Measurements from ENCODE around the gene EDC3.

Gene EDC3

DNA sequence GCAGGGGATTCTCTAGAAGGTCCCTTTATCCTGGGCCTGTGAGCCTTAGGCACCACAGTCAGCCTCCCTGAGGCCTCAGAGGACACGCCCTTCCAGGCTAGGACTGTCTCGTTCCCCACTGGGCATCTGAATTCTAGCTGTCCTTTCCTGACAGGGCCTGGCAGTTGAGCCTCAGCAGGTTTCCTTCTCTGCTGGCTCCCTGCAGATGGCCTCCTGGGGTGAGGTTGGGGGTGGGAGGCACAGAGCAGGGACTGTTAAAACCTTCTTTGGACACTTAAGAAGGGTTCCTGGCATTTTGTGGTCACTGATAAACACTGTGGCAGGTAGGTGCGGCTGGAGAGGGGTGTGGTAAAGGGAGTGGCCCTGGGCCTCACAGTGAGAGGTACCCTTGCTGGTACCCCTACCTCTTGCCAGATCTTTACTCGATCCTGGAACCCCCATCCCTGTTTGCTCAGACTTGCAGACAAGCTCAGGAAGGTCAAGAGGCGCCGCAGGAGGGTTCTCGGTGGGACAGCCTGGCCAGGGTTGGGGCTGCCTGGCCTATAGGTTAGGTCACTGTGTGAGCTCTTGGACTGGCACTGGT lies 71.7 kb downstream of the EDC3 start:
- no peak for DNase-seq (ENCODE audit: low read depth)

DNA sequence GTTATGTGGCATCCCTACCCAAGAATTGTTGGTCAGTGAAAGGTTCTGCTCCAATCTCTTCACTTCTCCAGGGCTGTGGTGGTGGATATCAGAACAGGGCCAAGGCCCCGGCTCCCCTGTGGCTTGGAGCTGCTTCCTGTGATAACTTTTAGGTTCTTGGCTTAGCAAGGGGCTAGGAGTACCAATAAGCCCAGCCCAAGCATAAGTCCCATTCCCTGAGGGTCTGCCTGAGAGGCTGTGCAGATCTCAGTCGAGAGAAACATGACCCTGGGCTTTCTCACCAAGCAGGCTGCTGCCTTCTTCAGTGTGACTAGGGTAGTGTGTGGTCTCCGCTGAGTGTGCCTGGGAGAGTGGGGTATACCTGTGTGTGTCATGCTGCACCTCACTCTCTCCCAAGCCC lies 73.1 kb downstream of the EDC3 start:
- DNase-seq (ENCODE audit: low read depth), result no peak

DNA sequence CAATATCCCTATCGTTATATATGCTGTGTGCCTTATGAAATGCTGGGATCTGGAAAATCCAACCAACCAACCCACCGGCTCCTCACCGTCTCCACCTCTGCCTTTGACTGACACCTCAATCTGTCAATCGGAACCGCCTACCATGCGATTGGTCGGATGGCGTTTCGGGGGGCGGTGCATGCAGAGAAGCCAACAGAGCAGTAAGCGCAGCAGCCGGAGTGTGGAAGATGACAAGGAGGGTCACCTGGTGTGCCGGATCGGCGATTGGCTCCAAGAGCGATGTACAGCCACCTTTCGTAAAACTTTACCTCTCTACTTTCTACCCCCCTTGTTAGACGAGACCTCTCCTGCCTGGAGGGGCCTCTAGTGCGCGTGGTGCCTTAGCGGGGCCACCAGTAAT lies 73.9 kb downstream of the EDC3 start:
- no peak for DNase-seq (ENCODE audit: low read depth)

DNA sequence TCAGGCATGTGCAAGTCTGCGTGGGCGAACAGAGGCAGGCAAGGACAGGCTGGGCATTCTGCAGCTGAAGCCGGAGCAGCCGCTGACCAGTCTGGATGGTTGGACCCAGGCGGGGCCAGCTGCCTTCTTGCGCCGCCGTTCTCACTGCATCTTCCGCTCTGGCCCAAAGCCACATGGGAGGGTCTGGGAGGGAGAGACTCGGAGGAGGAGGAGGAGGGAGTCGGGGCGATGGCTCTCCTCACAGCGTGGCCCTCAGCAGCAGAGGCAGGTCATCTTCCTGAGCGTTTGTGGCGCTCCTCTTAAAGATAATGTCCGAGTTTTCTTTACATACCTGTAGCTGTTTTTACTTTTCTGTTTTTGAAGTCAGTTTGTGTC lies 74.3 kb downstream of the EDC3 start:
- no peak for DNase-seq (ENCODE audit: low read depth)

DNA sequence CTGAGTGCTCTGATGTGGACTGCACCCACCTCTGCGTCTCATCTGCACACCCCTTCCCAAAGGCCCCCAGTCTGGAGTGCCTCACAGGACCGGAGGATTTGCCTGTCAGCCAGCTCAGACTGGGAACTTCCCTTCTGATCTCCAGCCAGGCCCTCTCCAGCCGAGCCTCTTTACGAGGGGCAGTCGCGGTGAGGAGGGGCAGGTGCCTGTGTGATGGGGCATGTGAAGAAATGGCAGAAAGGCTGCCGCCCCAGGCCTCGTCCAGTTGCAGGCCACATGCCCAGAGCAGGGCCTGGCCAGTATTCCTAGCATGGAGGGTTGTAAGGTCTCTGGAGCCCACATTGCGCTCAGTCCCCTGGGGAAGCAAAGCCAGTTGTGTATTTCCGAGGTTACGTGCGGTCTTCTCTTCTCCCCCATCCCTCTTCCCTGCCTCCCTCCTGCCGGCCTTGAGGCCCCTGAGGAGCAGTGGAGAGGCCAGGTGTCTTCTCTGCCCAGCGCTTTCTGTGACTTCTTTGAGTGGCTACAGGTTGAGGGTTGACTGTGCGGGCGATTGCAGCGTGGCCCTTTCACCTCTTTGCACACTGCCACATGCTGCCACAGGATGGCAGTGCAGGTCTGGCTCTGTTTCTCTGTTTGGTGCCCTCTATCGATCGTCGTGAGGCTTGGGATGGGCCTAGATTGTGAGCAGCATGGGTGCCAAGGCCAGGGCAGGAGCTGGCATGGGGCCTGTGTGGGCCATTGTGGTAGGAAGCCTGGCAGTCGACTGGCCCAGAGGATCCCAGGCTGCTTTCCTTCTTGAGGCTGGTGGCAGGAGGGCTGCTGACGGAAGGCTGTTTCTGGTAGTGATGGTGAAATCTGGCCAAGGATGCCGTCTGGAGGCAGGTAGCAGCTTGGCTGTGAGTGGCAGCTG lies 74.9 kb downstream of the EDC3 start:
- DNase-seq (ENCODE audit: low read depth), result peak; percentile 69

DNA sequence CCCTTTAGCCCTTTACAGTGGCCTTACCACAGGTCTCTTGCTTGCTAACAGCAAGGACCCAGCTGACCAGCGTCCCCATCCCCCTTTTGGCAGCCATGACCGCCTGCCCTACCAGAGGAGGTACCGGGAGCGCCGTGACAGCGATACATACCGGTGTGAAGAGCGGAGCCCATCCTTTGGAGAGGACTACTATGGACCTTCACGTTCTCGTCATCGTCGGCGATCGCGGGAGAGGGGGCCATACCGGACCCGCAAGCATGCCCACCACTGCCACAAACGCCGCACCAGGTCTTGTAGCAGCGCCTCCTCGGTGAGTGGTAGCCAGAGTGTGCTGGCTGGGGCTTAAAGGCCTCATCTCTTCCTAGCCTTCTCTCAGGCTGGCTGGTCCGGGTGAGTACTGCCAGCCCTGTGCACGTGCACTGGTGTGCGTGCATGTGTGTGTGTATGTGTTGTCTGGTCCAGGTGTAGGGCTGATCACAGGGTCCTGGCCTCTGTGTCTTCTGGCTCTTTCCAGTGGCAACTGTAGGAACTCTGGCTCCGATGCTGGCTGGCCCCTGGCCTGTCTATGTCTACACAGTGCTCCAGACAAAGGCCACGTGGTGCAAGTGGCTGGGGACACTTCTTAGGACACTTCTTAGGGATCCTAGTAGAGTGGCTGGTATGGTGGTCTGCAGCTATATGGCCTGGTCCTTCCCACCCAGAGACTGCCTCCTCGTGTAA lies 75.7 kb downstream of the EDC3 start:
- DNase-seq (ENCODE audit: low read depth), result no peak

DNA sequence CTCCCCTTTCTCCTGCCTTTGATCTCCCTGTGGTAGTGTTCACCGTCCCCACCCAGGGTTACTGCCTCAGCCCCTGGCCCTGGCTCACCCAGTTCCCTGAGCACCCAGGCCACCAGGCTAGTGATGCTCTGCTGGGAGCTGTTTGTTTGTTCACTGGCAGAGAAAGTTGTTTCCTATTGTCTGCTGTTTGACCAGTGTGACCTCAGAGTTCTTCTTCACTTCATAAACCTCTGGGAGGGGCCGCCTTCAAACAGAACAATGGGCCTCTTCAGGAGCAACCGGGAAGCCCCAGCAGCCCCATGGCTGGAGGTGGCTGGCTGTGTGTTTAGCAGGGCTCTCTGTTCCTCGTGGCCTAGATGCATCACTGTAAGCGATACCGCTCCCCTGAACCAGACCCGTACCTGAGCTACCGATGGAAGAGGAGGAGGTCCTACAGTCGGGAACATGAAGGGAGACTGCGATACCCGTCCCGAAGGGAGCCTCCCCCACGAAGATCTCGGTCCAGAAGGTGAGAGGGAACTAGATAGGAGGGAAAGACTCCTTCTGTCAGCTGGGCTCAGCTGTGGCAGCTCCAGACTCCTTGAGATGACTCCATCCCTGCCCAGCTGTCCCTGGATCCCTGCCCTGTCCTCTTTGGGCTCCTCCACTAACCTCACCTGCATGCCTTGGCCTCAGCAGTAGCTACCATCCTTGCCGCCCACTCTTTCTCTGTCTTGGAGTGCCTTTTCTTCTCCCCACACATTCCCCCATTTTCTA lies 76.8 kb downstream of the EDC3 start:
- DNase-seq (ENCODE audit: low read depth), result no peak

DNA sequence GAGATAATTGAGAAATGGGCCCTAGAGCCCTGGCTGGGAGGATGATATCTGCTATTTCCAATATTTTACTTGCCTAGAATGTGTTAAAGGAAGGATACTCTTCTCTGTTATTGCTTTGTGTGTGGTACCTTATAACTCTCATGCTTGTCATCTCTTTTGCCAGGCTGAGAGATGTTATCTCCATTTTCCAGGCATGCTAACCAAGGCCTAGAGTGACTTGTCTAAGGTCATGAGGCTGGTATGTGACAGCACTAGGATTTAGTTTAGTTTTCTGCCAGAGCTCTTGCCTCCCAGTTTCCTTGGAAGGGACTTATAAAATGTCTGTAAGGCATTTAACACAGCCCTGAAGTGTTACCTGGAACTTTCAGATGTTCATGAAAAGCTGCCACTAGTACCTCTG lies 78.8 kb downstream of the EDC3 start:
- DNase-seq (ENCODE audit: low read depth), result peak; percentile 11

DNA sequence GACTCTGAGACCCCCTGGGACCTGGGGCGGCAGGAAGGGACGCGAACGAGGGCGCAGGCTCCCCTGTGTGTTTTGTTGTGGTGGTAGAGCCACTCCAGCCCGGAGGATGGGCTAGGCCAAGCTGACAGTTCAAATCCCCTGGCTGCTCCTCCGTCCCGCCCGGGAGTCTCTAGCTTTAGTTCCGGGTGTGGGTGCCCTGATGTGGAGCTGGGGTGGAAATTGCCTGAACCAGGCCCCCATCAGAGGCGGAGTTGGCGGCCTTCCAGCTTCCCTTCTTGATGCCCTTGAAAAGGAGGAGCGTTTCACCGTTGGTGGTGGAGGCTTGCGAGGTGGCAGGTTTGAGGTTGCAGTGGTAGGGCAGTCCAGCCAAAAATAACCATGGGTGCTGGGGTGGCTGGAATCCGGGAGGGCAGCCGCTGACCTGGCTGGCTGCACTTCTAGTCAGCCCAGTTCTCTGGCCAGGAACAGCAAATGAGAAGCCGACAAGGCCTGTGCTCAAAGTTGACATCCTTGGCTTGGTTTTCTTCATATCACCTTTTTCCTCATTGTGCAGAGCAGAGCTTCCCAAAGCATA lies 79.4 kb downstream of the EDC3 start:
- DNase-seq (ENCODE audit: low read depth), result peak; percentile 71

DNA sequence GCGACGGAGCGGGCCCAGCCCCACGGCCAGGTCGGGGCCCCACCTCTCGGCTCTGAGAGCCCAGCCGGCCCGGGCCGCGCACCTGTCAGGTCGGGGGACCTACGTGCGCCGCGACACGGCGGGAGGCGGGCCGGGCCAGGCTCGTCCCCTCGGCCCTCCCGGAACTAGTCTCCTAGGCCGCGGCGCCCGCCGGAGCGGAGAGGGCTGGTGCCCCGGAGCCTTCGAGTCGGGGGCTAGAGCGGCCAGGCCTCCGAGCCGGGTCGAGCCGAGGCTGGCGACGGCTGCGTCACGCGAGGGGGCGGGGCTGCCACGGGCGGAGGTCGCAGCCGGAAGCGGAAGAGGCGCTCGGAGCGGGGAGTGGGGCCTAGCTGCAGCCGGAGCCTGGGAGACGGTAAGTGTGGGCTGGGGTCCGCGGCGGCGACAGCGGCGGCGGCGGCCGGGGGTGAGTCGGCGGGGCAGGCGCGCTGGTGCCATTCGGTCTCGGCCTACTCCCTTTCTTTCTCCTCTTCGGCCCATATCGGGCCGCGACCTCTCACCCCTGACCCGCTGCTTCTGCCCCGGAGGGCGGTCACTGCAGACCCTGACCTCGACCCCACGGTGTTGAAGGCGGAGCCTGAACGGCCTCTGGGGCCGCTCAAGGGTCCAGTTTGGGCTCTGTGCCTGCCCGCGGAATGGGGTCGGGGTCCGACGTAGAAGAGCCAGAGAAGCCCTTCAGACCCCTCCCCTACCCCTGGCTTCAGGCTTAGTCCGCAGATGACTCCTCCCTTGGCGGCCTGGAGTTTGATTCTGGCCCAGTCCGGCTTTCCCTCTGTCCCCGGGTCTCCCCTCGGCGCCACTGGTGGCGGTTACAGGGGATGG lies 80.1 kb downstream of the EDC3 start, which contains the start of gene CLK3:
Gene CLK3 (plus strand): TSS at position 329 of the 858 bp plus-strand sequence. CDS start 3,361 bp downstream, outside the sequence.
- peak; percentile 85 for DNase-seq (ENCODE audit: low read depth)

DNA sequence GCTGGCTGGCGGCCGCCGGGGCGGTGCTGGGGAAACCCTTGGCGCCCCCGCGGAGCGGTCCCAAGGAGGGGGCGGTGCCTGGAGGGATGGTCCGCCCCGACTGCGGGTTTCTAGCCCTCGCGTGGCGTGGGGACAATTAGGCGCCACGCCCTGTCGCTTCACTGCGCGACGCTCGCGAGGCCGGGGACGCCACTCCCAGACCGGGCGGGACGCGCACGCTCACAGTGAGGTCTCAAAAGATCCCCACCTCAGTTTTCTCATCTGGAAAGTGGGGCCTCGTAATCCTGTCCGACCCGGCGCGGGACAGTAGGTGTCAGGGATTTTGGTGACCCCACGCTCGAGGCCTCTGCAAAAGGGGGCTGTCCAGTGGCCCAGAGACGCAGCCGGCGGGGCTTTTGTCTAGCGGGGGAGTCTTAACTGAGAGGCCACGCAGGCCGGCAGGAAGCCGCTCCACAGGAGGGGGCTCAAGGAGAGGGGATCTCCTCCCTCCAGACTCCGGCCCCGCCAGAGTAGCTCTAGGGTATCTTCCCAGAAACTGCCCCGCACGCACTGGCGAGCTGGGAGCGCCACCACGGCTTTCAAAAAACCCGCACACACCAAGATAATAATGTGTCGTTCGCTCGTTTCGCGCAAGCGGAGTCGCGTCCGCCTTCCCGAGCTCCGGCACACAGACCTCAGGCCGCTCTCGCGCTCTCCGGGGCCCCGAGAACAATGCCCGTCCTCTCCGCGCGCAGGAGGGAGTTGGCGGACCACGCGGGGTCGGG lies 80.9 kb downstream of the EDC3 start:
- peak; percentile 46 for DNase-seq (ENCODE audit: low read depth)

DNA sequence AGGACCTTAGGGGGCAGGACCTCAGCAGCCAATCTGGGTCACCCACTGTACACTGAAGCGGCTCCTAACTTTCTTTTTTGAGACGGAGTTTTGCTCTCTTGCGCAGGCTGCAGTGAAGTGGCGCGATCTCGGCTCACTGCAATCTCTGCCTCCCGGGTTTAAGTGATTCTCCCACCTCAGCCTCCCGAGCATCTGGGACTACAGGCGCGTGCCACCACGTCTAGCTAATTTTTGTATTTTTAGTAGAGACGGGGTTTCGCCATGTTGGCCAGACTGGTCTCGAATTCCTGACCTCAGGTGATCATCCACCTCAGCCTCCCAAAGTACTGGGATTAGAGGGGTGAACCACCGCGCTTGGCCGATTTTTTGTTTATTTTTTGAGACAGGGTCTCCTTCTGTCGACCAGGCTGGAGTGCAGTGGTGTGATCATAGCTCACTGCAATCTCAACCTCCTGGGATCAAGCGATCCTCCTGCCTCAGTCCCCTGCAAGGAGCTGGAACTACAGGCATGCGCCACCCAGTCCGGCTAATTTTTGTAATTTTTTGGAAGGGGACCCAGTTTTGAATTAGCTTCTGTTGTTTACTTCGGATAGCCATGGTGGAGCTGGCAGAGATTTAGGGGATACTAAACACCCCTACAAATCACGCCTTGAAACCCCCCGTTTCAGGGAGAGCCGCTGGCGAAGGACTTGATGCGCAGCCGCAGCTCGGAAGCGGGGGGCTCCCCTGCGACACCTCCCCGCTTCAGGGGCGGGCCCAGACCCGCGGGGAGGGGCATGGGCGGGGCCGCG lies 81.7 kb downstream of the EDC3 start:
- DNase-seq (ENCODE audit: low read depth), result no peak

DNA sequence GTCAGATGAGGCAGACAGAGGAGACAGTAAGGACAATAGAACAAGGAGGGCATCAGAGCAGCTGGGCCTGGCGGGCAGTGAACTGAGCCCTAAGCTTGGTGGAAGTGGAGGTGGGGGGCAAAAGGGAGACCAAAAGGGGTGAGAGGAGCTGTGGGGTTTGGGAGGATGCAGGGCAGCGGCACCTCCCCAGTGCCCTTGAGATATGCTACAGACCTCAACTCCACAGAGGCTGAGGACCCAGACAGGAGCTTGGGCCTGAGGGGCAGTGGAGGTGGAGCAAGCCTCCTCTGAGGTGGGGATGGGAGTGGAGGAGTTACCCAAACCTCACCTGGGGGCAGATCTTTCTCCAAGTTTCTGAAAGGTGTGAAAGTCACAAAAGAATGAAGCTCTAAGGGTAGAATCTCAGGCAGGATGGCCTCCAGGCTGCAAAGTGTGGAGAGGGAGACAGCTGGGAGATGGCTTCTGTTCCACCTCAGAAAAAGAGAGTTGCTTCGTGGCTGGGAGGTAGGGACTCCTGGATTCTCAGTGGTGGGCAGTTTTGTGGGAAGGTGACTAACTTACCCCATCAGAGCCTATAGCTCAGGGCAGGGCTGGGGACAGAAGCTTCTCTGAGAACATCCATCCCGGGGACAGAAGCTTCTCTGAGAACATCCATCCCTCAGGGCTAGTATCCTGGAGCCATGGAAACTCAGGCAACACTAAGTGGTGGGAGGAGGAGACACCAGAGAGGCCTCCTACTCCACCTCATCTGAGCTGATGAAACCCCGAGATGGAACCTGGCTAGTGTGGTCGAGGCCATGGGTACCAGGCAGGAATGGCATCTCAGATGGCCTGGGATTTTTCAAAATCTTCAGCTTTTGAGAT lies 82.5 kb downstream of the EDC3 start:
- peak; percentile 40 for DNase-seq (ENCODE audit: low read depth)

DNA sequence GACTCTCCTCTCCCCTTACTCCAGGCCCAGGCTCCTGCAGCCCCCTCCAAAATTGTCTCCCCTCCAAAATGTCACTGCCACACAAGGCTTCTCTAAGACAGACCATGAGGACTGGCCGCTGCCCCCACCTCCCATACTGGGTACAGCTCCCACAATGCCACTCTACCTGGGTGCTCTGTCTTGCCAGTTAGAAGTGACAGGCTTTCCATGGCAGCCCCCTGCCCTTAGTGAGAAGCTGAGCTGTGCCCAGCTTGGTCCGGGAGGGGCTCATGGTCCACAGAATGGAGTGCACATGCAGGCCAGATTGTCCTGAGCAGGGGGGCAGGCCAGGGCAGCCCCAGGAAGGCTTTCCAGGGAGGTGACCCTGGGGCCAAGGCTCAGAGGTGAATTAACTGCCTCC lies 83.1 kb downstream of the EDC3 start:
- DNase-seq (ENCODE audit: low read depth), result no peak

DNA sequence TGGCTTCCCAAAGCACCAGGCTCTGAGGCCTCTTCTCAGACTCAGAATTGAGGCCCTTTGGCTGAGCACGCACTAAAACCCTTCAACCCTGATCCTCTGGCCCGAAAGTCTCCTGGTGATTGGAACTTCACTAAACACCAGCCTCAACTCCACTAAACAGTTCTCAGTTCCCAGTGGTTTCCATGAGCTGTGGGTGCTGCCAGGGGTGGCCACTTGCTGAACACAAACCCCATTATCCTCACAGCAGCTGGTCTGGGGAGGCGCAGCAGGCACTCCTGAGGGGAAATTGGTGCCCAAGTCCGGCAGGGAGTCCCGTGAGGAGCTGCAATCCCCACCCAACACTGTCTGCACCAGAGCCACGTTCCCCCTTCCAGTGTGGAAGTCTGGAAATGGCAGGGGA lies 84.0 kb downstream of the EDC3 start:
- DNase-seq (ENCODE audit: low read depth), result no peak

DNA sequence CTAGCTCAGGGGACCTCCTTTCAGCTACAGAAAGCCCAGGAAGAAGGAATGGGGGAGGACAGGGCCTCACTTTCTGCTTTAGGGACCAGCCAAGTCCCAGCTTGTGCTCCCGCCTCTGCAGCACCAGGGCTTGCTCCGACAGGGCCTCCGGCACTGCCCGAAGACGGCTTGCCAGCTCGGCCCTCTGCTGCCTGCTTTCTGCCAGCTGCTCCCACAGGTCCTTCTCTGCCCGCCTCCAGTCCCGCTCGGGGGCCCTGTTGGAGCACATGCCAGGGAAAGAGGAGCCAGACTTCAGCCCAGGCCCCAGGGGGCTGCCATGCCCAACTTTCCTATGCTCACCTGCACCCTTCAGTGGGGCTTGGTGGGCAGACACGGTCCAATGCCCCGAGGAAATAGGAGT lies 84.5 kb downstream of the EDC3 start:
- no peak for DNase-seq (ENCODE audit: low read depth)

DNA sequence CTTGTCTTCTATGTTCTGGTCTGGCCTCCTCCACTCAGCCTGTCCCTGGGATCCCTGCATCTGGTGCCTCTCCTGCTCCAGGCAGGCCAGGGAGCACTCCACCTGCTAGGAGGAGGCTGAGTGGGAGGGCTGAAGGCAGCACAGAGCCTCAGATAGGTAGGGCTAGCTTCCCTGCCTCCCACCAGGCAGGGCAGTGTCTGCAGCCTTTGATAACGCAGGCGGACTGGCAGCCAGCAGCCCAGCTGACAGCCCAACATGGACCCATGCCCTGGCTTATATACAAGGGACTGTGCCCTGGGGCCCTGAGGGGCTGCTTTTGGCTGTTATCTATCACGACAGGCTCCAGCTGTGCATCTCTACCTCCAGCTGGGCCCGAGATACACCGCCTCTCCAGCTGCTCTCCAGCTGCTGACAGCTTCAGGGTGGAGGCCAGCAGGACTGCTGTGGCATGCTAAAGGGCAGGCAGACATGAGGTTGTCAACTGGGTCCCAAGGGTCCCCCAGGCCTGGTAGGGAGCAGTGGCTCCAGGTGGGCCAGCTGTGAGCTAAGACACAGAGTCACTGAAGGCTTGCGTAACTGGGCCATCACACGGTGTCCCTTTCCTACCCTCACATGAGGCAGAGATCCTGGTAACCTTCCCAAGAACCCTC lies 85.4 kb downstream of the EDC3 start:
- no peak for DNase-seq (ENCODE audit: low read depth)

DNA sequence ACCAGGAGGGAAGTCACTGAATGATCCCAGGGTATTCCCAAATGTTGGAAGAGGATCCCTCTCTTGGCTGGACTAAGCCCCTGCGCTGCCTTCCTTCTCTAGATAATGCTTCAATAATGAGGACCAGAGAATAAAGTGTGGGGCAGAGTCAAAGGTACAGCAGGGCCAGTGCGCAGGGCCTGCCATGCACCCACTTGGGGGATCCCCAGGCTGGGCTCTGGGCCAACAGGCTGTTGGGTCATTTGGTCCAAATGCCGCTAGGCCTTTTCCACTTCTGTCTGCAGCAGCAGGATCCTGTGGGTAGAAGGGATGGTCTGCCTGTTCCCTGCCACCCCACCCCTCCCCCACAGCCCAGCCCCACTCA lies 85.9 kb downstream of the EDC3 start:
- DNase-seq (ENCODE audit: low read depth), result no peak

All from amniotic epithelial cell (primary cell).